ENCODE results near the gene DOCK2.
A peak's percentile ranks its signal among the peaks of the same experiment; 100 is the strongest.

DOCK2 gene

DNA sequence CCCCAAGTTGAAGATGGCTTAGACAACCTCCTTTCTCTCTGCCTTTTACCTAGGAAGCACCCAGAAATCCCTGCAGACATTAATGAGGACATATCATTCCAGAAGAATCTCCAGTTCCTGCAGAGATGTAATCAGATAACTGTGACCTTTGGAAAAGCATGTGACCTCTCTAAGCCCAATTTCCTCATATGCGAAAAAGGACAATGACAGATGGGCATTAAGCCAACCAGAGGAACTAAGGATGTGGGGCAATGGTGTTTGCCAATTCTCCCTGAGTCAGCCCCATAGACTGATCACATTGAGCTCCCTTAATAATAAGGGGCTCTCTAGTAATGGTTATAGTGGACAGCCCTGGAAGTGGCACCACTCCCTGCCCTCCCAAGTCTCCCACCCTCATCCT is 458.6 kb downstream of the DOCK2 start:
- TF ChIP-seq, protein P1, sequence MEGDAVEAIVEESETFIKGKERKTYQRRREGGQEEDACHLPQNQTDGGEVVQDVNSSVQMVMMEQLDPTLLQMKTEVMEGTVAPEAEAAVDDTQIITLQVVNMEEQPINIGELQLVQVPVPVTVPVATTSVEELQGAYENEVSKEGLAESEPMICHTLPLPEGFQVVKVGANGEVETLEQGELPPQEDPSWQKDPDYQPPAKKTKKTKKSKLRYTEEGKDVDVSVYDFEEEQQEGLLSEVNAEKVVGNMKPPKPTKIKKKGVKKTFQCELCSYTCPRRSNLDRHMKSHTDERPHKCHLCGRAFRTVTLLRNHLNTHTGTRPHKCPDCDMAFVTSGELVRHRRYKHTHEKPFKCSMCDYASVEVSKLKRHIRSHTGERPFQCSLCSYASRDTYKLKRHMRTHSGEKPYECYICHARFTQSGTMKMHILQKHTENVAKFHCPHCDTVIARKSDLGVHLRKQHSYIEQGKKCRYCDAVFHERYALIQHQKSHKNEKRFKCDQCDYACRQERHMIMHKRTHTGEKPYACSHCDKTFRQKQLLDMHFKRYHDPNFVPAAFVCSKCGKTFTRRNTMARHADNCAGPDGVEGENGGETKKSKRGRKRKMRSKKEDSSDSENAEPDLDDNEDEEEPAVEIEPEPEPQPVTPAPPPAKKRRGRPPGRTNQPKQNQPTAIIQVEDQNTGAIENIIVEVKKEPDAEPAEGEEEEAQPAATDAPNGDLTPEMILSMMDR (conservative IDR thresholded peaks at IDR 0.05; ENCODE audit: low read length) = no peak
- DNase-seq (ENCODE audit: low read depth) = peak; percentile 10
- no peak overlapping the region for H3K4me3 ChIP-seq (ENCODE audit: low read length)

DNA sequence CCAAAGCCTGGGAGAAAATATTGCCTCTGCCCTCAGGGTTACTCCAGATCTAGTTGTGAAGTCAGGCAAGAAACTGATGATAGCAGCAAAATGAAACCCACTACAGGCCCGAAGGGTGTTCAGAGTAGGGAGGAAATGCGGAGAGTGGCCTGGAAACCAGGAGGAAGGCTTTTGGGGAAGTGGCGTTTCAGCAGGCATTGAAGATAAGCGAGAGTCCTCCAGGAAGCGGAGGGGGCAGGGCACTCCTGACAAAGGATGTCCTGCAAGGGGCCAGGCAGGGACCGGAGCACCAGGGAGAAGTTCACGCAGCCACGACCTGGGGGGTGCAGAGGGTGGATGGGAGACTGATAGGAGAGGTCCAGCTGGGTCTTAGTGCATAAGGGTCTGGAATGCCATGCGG is 460.9 kb downstream of the DOCK2 start:
- DNase-seq (ENCODE audit: low read depth) = no peak
- TF ChIP-seq, protein P1 (conservative IDR thresholded peaks at IDR 0.05; ENCODE audit: low read length) = no peak
- H3K4me3 ChIP-seq (ENCODE audit: low read length) = no peak overlapping the region

DNA sequence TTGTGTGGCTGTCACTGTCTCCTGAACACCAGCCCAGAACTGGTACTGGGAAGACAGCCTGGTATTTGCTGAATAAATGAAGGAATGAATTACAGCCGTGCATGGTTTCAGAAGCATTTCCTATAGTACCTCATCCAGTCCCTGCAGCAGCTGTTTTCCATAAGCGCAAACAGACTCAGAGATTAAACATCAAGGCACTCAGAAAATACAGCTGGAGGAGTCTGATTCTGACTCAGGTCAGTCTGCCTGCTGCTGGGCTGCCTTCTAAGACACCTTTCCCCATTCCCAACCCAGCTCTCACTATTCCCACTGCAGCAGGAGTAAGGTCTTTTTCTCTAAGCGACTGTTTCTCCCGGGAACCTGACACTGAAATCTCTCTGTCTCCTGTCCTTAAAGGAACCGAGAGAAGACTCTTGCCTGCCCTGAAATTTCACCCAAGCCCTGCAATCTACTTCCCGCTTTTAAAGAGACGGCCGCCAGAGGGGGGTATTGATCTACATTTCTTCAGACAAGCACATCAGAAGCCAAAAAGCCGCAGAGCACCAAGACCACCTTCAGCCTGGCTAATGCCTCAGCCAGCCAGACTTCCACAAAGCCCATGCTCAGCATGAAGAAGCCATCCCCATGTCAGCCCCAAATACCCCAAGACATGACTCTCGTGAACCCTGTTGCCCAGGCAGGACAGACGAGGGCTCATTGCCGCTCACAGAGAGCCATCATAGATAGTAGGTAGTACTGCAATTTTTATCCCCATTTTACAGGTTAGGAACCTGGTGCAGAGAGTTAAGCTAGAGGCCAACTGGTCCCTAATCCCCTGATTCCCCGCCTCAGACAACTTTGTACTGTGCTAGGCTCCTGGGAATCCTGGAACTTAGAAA is 463.2 kb downstream of the DOCK2 start:
- H3K4me3 ChIP-seq (ENCODE audit: low read length) = no peak overlapping the region; the same call in 1 of the 2 replicates
- TF ChIP-seq, protein P1 (conservative IDR thresholded peaks at IDR 0.05; ENCODE audit: low read length) = peak; percentile 69
- peak; percentile 79 for DNase-seq (ENCODE audit: low read depth)

DNA sequence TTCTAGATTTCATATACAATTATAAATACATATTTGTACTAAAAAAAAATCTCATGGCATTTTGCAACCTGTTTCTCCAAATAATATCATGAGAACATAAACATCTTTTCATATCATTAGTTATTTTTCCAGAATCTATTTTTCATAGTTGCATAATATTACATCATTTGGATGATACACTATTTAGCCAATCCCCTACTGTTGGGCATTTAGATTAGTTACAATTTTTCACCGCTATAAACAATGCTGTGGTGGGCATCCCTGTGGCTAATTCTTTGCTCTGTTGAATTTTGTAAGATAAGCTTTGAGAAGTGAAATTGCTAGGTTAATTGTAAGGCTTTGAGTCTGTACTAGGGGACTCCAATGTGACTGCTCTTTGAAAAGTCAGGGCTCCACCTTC is 466.4 kb downstream of the DOCK2 start:
- H3K4me3 ChIP-seq (ENCODE audit: low read length) = no peak overlapping the region
- TF ChIP-seq, protein P1 (conservative IDR thresholded peaks at IDR 0.05; ENCODE audit: low read length) = no peak
- no peak for DNase-seq (ENCODE audit: low read depth)

DNA sequence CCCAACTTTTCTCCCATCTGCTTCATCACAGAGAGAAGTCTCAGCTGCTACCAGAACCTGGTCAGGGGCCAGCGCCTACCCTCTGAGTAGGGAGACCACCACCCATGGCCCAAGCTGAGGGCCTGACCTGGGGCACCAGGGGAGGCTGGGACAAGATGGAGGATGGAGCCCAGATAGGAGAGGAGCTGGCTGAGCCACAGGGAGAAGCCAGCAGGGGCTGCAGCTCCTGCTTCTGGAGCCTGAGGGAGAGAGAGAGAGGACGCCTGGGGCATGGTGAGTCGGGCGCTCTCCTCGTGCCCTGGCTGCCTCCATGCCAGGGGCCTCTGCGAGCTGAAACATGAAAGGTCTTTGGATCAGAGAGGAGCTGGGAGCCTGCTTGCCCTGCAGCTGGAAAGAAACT is 467.2 kb downstream of the DOCK2 start:
- TF ChIP-seq, protein P1 (conservative IDR thresholded peaks at IDR 0.05; ENCODE audit: low read length) = no peak
- H3K4me3 ChIP-seq (ENCODE audit: low read length) = no peak overlapping the region
- DNase-seq (ENCODE audit: low read depth) = no peak

DNA sequence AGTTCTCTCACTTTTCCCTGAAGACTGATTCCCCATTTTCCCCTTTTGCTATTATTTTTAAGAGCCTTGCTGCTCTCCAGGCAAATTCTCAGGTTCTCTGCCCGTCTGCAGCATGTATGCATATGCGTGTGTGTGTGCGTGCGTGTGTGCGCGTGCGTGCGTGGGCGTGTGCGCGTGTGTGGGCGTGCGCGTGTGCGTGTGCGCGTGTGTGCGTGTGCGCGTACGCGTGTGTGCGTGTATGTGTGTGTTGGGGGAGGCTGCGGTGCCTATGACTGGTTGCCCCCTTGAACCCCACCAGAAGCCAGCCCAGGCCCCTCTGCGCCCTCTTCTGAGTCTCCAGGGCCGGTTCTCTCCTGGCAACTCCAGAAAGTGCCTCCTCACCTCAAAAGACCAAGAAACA is 467.6 kb downstream of the DOCK2 start:
- H3K4me3 ChIP-seq (ENCODE audit: low read length) = no peak overlapping the region
- DNase-seq (ENCODE audit: low read depth) = no peak
- TF ChIP-seq, protein P1 (conservative IDR thresholded peaks at IDR 0.05; ENCODE audit: low read length) = no peak

All from AG10803 (cell line).